Measurements from ENCODE around the gene MRPL4.
A peak's percentile ranks its signal among the peaks of the same experiment; 100 is the strongest.

The MRPL4 gene

GRCh38 chr19:10224337-10224736 is 27.7 kb upstream of the MRPL4 start:
- no peak overlapping the region for H3K27ac ChIP-seq
- TF ChIP-seq ZFX (IDR thresholded peaks at IDR 0.05; ENCODE audit: borderline replicate concordance), result no peak
- TF ChIP-seq, protein P1, sequence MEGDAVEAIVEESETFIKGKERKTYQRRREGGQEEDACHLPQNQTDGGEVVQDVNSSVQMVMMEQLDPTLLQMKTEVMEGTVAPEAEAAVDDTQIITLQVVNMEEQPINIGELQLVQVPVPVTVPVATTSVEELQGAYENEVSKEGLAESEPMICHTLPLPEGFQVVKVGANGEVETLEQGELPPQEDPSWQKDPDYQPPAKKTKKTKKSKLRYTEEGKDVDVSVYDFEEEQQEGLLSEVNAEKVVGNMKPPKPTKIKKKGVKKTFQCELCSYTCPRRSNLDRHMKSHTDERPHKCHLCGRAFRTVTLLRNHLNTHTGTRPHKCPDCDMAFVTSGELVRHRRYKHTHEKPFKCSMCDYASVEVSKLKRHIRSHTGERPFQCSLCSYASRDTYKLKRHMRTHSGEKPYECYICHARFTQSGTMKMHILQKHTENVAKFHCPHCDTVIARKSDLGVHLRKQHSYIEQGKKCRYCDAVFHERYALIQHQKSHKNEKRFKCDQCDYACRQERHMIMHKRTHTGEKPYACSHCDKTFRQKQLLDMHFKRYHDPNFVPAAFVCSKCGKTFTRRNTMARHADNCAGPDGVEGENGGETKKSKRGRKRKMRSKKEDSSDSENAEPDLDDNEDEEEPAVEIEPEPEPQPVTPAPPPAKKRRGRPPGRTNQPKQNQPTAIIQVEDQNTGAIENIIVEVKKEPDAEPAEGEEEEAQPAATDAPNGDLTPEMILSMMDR (IDR thresholded peaks at IDR 0.05), result no peak

DNA sequence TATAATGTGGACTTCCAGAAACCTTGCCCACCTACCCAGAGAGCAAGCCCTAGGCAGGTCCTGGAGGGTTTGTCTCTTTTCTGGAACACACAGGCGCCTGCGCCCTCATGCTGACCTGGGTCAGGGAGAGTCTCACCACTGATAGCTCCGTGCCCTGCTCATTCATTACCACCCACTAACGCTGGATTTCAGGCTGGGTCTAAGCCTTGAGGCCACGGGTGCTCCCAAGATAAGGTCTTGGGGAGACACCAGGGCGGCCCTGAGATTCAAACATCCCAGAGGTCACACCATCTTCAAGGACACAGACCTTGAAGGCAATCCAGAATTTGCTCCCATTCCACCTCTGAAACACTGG is 26.0 kb upstream of the MRPL4 start:
- no peak for TF ChIP-seq ZFX (IDR thresholded peaks at IDR 0.05; ENCODE audit: borderline replicate concordance)
- TF ChIP-seq, protein P1 (IDR thresholded peaks at IDR 0.05), result no peak
- no peak overlapping the region for H3K27ac ChIP-seq

DNA sequence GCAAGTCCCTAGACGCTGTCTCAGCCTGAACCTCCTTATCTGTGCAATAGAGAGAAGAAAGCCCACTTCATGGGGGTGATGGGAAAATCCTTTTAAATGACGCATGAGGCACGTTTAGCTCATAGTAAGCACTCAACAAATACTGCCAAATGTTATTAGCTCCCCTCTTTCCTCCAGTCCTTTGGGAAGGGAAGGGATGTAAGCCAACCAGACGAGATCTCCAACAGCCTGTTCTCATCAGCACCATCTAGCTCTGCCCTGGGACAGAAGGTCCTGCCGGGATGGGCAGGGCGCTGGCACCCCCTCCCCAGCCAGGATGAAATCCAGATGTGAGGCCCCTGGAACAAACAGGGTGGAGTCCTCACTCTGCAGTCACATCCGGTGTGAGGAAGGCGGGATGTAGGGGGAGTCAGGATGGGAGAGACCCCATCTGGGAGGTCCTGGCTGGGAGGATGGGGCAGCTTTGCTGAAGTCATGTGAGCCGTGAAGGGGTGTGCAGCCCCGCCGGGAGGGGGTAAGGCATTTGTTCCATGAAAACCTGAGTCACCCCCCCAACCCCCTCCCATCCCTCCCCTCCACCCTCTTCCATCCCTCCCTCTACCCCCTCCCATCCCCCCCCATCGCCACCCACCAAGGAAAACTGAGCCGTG is 25.5 kb upstream of the MRPL4 start:
- TF ChIP-seq, protein P1 (IDR thresholded peaks at IDR 0.05), result no peak
- no peak for TF ChIP-seq ZFX (IDR thresholded peaks at IDR 0.05; ENCODE audit: borderline replicate concordance)
- no peak overlapping the region for H3K27ac ChIP-seq

GRCh38 chr19:10227026-10227971 is 24.7 kb upstream of the MRPL4 start:
- TF ChIP-seq, protein P1 (IDR thresholded peaks at IDR 0.05), result peak; percentile 34
- no peak for TF ChIP-seq ZFX (IDR thresholded peaks at IDR 0.05; ENCODE audit: borderline replicate concordance)

DNA sequence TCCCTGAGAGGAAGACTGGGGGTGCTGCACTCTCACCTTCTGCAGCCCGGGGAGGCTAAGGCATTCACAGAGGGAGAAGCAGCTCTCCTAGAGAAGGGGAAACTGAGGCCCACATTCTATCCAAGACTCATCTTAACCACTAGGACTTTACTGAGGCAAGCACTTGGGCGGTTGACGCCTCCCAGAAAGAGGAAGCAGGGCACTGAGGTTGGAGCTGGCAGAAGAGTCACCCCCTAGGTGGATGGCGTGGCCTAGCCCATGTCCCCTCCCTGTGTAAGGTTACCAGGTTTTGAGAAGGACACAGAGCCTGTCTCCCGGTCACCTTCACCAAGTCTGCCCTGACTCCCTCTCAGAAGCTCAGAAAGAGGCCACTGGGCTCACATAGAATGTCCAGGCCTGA is 23.6 kb upstream of the MRPL4 start:
- no peak overlapping the region for H3K27ac ChIP-seq
- TF ChIP-seq ZFX (IDR thresholded peaks at IDR 0.05; ENCODE audit: borderline replicate concordance), result no peak

More at GRCh38 chr19:10227026-10227971, 24.7 kb upstream of the MRPL4 start:
- H3K27ac ChIP-seq, result no peak overlapping the region

DNA sequence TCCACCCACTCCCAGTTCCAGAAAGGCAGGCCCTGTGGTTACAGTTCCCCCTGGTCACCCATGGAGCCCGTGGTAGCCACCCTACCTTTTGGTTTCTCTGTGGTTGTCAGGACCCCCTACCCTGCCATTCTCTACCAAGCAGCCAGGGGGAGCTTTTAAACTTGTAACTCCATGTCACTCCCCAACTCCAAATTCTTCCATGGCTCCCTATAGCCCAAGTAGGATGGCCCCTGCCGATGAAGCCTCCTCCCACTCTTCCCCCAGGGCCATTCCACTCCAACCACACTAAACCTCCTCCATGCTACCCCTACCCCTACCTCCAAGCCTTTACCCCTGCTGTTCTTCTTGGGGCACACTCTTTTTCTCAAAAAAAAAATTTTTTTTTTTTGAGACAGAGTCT is 23.1 kb upstream of the MRPL4 start:
- no peak for TF ChIP-seq ZFX (IDR thresholded peaks at IDR 0.05; ENCODE audit: borderline replicate concordance)
- TF ChIP-seq, protein P1 (IDR thresholded peaks at IDR 0.05), result peak; percentile 33; the same call in 1 of the 2 replicates
- no peak overlapping the region for H3K27ac ChIP-seq

DNA sequence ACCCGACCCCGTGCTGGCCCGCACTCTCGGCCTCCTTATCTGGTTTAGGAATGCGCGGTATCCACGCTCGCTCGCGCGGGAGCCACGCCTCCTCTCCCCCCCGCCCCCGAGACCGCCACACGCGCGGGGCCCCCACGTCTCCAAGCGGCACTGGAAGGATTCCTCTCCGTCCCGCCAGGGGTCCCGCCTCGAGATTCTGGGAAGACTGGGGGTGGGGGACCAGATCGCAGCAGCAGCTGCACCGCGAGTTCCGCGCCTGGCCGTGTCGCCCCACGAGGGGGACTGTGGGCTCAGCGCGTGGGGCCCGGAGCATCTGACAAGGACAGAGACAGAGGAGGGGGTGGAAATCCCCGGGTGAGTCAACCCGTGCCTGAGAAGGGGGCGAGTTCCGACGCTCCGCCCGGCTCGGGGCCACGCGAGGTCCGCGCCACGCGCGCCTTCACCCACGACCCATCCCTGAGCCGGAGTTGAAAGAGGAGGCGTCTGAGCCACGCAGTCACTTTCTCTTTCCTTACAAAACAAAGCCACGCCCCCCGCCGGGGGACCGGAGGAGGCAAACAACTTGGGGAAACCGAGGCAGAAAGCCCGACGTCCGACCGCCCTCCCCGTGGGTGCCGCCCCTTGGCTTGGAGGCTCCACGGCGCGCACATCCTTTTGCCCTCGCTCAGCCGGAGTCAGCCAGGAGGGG is 21.7 kb upstream of the MRPL4 start:
- no peak for TF ChIP-seq ZFX (IDR thresholded peaks at IDR 0.05; ENCODE audit: borderline replicate concordance)
- TF ChIP-seq, protein P1 (IDR thresholded peaks at IDR 0.05), result no peak
- no peak overlapping the region for H3K27ac ChIP-seq

Data from 22Rv1 (cell line).